HepG2 (cell line): ENCODE results near the gene NKX1-2. TPM values are rescaled to one million over a fixed set of nuclear protein-coding genes. Genes with fewer than 3 reads are reported as not detected.
A peak's percentile ranks its signal among the peaks of the same experiment; 100 is the strongest.

ENCODE experiments used
- FOSL1 ChIP-seq: sonication (generic); formaldehyde crosslinking; IDR thresholded peaks from 2 replicates; pipeline ENCODE4 v1.9.0; 2021; ENCODE audit warnings: missing genetic modification reagents, borderline replicate concordance
- FOXA1 ChIP-seq, 2 experiments: fragments of 450-650 bp in 1 of 2; sonication (generic) in 1 of 2; formaldehyde crosslinking in 1 of 2; IDR thresholded peaks; 2 replicates each; pipeline versions ENCODE4 v1.4.0 to v1.6.1; 2016 to 2020; ENCODE audit warnings: missing genetic modification reagents in 1 of 2
- HNF4G ChIP-seq, 2 experiments: sonication (generic) in 1 of 2; formaldehyde crosslinking in 1 of 2; IDR thresholded peaks; 2 replicates each; pipeline versions ENCODE4 v1.4.0 to v1.6.1; 2011 to 2020; ENCODE audit warnings: borderline replicate concordance in 2 of 2, low read depth in 2 of 2, mild to moderate bottlenecking in 2 of 2, low read length in 1 of 2, missing genetic modification reagents in 1 of 2, moderate library complexity in 1 of 2
- NONO ChIP-seq, 2 experiments: fragments of 450-650 bp in 1 of 2; sonication (generic) in 1 of 2; formaldehyde crosslinking in 1 of 2; IDR thresholded peaks in 1 of 2; conservative IDR thresholded peaks in 1 of 2; 2 replicates each; pipeline versions ENCODE4 v1.6.1 to v1.8.0; 2017 to 2022; ENCODE audit warnings: mild to moderate bottlenecking in 1 of 2, missing genetic modification reagents in 1 of 2, moderate library complexity in 1 of 2
- NR1H2 ChIP-seq: sonication (generic); formaldehyde crosslinking; IDR thresholded peaks from 2 replicates; pipeline ENCODE4 v1.8.1; 2022; ENCODE audit warnings: low read depth, missing genetic modification reagents, borderline replicate concordance
- NR2F6 ChIP-seq, 2 experiments: IDR thresholded peaks; 2 replicates each; pipeline ENCODE4 v1.6.1; 2016; ENCODE audit warnings: antibody characterized with exemption in 1 of 2, mild to moderate bottlenecking in 1 of 2
- polyA plus RNA-seq, 8 experiments: library from polyadenylated mRNA; depleted of rRNA in 3 of 8; stranded (reverse) in 7 of 8; unstranded in 1 of 8; fragments of >200 nt; fragmentation: Illumina TruSeq in 4 of 8; extraction: Trizol in 4 of 8; gene quantifications; 2 replicates each; pipeline versions ENCODE4 v1.2.1 to v1.2.3, GENCODE V29; 2011 to 2016; ENCODE audit warnings: low read depth in 4 of 8, missing spikeins in 1 of 8, mixed read lengths in 1 of 8; ENCODE audit not compliant: insufficient read depth in 1 of 8
- total RNA-seq, 5 experiments: library from RNA; depleted of rRNA; stranded (reverse); fragments of >200 nt; fragmentation: Illumina TruSeq; extraction: Trizol; gene quantifications; 2 replicates each; pipeline ENCODE4 v1.2.3, GENCODE V29; 2016; ENCODE audit warnings: low read depth in 1 of 5
- TF ChIP-seq, protein P1 (sequence below): IDR thresholded peaks from 2 replicates; pipeline ENCODE4 v1.6.1; 2012; ENCODE audit warnings: low read length, improper control_type of control experiment
- TF ChIP-seq, protein P2 (sequence below): sonication (generic); formaldehyde crosslinking; IDR thresholded peaks from 2 replicates; pipeline ENCODE4 v1.4.0; 2020; ENCODE audit warnings: missing genetic modification reagents
- TF ChIP-seq, protein P3 (sequence below): sonication (generic); formaldehyde crosslinking; IDR thresholded peaks from 2 replicates; pipeline ENCODE4 v1.5.0; 2020; ENCODE audit warnings: missing genetic modification reagents

NKX1-2 gene
- total and polyA plus RNA-seq, 2 of the 13 experiments (the other 11 are each of a cell fraction or from before 2014, with no cell fraction given), result not detected

- TF ChIP-seq, protein P1, sequence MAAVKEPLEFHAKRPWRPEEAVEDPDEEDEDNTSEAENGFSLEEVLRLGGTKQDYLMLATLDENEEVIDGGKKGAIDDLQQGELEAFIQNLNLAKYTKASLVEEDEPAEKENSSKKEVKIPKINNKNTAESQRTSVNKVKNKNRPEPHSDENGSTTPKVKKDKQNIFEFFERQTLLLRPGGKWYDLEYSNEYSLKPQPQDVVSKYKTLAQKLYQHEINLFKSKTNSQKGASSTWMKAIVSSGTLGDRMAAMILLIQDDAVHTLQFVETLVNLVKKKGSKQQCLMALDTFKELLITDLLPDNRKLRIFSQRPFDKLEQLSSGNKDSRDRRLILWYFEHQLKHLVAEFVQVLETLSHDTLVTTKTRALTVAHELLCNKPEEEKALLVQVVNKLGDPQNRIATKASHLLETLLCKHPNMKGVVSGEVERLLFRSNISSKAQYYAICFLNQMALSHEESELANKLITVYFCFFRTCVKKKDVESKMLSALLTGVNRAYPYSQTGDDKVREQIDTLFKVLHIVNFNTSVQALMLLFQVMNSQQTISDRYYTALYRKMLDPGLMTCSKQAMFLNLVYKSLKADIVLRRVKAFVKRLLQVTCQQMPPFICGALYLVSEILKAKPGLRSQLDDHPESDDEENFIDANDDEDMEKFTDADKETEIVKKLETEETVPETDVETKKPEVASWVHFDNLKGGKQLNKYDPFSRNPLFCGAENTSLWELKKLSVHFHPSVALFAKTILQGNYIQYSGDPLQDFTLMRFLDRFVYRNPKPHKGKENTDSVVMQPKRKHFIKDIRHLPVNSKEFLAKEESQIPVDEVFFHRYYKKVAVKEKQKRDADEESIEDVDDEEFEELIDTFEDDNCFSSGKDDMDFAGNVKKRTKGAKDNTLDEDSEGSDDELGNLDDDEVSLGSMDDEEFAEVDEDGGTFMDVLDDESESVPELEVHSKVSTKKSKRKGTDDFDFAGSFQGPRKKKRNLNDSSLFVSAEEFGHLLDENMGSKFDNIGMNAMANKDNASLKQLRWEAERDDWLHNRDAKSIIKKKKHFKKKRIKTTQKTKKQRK, result no peak
- TF ChIP-seq NONO (IDR thresholded peaks at IDR 0.05) (no peak), NONO (CRISPR knock-in tag; conservative IDR thresholded peaks at IDR 0.05) (peak; percentile 24; the same call in 1 of the 2 replicates), FOSL1 (CRISPR knock-in tag) (no peak), HNF4G (IDR thresholded peaks at IDR 0.05; ENCODE audit: borderline replicate concordance, low read depth, low read length) (0 out of 2 replicates have a peak, but pooled peaks have one; percentile 18), HNF4G (CRISPR knock-in tag; IDR thresholded peaks at IDR 0.05; ENCODE audit: borderline replicate concordance, low read depth) (no peak), NR1H2 (no peak), NR2F6 (IDR thresholded peaks at IDR 0.05) (no peak), NR2F6 (CRISPR knock-in tag; IDR thresholded peaks at IDR 0.05) (peak; percentile 69), FOXA1 (IDR thresholded peaks at IDR 0.05) (no peak), FOXA1 (CRISPR knock-in tag; IDR thresholded peaks at IDR 0.05) (peak; percentile 51)
- TF ChIP-seq, protein P2, sequence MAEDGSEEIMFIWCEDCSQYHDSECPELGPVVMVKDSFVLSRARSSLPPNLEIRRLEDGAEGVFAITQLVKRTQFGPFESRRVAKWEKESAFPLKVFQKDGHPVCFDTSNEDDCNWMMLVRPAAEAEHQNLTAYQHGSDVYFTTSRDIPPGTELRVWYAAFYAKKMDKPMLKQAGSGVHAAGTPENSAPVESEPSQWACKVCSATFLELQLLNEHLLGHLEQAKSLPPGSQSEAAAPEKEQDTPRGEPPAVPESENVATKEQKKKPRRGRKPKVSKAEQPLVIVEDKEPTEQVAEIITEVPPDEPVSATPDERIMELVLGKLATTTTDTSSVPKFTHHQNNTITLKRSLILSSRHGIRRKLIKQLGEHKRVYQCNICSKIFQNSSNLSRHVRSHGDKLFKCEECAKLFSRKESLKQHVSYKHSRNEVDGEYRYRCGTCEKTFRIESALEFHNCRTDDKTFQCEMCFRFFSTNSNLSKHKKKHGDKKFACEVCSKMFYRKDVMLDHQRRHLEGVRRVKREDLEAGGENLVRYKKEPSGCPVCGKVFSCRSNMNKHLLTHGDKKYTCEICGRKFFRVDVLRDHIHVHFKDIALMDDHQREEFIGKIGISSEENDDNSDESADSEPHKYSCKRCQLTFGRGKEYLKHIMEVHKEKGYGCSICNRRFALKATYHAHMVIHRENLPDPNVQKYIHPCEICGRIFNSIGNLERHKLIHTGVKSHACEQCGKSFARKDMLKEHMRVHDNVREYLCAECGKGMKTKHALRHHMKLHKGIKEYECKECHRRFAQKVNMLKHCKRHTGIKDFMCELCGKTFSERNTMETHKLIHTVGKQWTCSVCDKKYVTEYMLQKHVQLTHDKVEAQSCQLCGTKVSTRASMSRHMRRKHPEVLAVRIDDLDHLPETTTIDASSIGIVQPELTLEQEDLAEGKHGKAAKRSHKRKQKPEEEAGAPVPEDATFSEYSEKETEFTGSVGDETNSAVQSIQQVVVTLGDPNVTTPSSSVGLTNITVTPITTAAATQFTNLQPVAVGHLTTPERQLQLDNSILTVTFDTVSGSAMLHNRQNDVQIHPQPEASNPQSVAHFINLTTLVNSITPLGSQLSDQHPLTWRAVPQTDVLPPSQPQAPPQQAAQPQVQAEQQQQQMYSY (CRISPR knock-in tag), result no peak
- TF ChIP-seq, protein P3, sequence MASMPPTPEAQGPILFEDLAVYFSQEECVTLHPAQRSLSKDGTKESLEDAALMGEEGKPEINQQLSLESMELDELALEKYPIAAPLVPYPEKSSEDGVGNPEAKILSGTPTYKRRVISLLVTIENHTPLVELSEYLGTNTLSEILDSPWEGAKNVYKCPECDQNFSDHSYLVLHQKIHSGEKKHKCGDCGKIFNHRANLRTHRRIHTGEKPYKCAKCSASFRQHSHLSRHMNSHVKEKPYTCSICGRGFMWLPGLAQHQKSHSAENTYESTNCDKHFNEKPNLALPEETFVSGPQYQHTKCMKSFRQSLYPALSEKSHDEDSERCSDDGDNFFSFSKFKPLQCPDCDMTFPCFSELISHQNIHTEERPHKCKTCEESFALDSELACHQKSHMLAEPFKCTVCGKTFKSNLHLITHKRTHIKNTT (CRISPR knock-in tag), result no peak
These were observed 28.0 kb upstream of the NKX1-2 start (continued) for GRCh38 chr10:124477614-124478363.
